Neural cell (in vitro differentiated cells): ENCODE data around the gene CAGE1. TPM values are rescaled to one million over a fixed set of nuclear protein-coding genes. Genes with fewer than 3 reads are reported as not detected.
"Not testable (repeated sequence)": the region's sequence is repeated elsewhere in the genome, so short reads cannot be mapped to it uniquely, and the experiment has no call there.

Source experiments
- H2AFZ ChIP-seq: fragments of 200-600, 300-800 bp; sonication (generic), shearing (Covaris generic); 2 replicates; pipeline ENCODE4 v1.6.0; 2014; ENCODE audit warnings: low read depth, mild to moderate bottlenecking, antibody characterized with exemption, low read length, moderate library complexity
- H3F3A ChIP-seq: fragments of 200-600 bp; shearing (Covaris generic); 2 replicates; pipeline ENCODE4 v1.6.1; 2016; ENCODE audit warnings: mild to moderate bottlenecking, moderate library complexity, mixed read lengths, antibody characterized with exemption, low read length; ENCODE audit not compliant: insufficient read depth, poor library complexity, severe bottlenecking
- H3K27ac ChIP-seq: fragments of 200-600, 300-800 bp; sonication (generic), shearing (Covaris generic); 2 replicates; pipeline ENCODE4 v1.5.1; 2014; ENCODE audit warnings: mild to moderate bottlenecking, low read length, moderate library complexity
- H3K27me3 ChIP-seq: fragments of 300-800, 200-600 bp; sonication (generic), shearing (Covaris generic); 2 replicates; pipeline ENCODE4 v1.6.0; 2014; ENCODE audit warnings: mild to moderate bottlenecking, low read depth, low read length, moderate library complexity; ENCODE audit not compliant: insufficient read depth
- H3K36me3 ChIP-seq: fragments of 300-800, 200-600 bp; sonication (generic), shearing (Covaris generic); 2 replicates; pipeline ENCODE4 v1.5.1; 2014; ENCODE audit warnings: mild to moderate bottlenecking, antibody characterized with exemption, low read length, moderate library complexity; ENCODE audit not compliant: insufficient read depth
- H3K4me2 ChIP-seq: fragments of 300-800, 200-600 bp; sonication (generic), shearing (Covaris generic); 2 replicates; pipeline ENCODE4 v1.6.0; 2014; ENCODE audit warnings: mild to moderate bottlenecking, low read length
- H3K4me3 ChIP-seq: fragments of 300-800, 200-600 bp; sonication (generic), shearing (Covaris generic); 2 replicates; pipeline ENCODE4 v1.5.1; 2014; ENCODE audit warnings: mild to moderate bottlenecking, low read length, moderate library complexity
- H3K79me2 ChIP-seq: fragments of 200-600 bp; shearing (Covaris generic); replicated peaks from 2 replicates; pipeline ENCODE4 v1.6.0; 2014; ENCODE audit warnings: mild to moderate bottlenecking, low read length, moderate library complexity; ENCODE audit not compliant: insufficient read depth
- H3K9ac ChIP-seq: fragments of 300-800, 200-600 bp; sonication (generic), shearing (Covaris generic); 2 replicates; pipeline ENCODE4 v1.6.1; 2016; ENCODE audit warnings: mild to moderate bottlenecking, low read length, mixed read lengths
- H3K9me2 ChIP-seq: fragments of 200-600 bp; shearing (Covaris generic); 2 replicates; pipeline ENCODE4 v1.6.1; 2016; ENCODE audit warnings: mild to moderate bottlenecking, low read length, mixed read lengths; ENCODE audit not compliant: insufficient read depth
- H3K9me3 ChIP-seq: fragments of 200-600, 300-800 bp; sonication (generic), shearing (Covaris generic); 2 replicates; pipeline ENCODE4 v1.6.1; 2016; ENCODE audit warnings: mild to moderate bottlenecking, mixed run types, low read length, moderate library complexity, mixed read lengths
- H4K20me1 ChIP-seq: fragments of 200-600 bp; shearing (Covaris generic); 2 replicates; pipeline ENCODE4 v1.6.1; 2016; ENCODE audit warnings: mild to moderate bottlenecking, mixed run types; ENCODE audit not compliant: insufficient read depth
- EP300 ChIP-seq: fragments of 450-650 bp; conservative IDR thresholded peaks from 2 replicates; pipeline ENCODE4 v1.6.1; 2014; ENCODE audit warnings: antibody characterized with exemption, mild to moderate bottlenecking, moderate library complexity; ENCODE audit not compliant: poor library complexity, severe bottlenecking
- MXI1 ChIP-seq: fragments of 450-650 bp; conservative IDR thresholded peaks from 2 replicates; pipeline ENCODE4 v1.6.1; 2014; ENCODE audit warnings: antibody characterized with exemption, mild to moderate bottlenecking; ENCODE audit not compliant: poor library complexity, severe bottlenecking
- RAD21 ChIP-seq: fragments of 450-650 bp; conservative IDR thresholded peaks from 2 replicates; pipeline ENCODE4 v1.6.1; 2014; ENCODE audit warnings: antibody characterized with exemption, mild to moderate bottlenecking, moderate library complexity
- polyA plus RNA-seq: library from polyadenylated mRNA; depleted of rRNA; stranded (reverse); fragments of >200 nt; gene quantifications from 2 replicates; pipeline ENCODE4 v1.2.3, GENCODE V29; 2014
- TF ChIP-seq, protein P1 (sequence below): IDR thresholded peaks from 2 replicates; pipeline ENCODE4 v1.6.1; 2012; ENCODE audit warnings: borderline replicate concordance

Gene CAGE1
- polyA plus RNA-seq, 1 donor from 2014 or later: not detected

DNA sequence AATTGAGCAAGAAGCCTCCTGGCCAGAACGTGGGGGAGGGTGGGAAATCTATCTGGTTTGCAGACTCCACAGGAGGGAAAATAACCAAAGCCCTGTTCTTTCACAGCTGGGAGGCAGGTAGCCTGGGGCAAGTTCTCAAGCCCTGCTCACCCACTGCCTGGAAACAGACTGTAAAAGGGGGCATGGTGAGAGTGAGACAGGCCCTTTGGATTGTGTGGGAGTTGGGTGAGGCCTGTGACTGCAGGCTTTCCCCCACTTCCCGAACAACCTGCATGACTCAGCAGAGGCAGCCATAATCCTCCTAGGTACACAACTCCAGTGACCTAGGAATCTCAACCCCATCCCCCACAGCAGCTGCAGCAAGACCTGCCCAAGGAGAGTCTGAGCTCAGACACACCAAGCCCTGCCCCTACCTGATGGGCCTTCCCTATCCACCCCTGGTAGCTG is 42.0 kb downstream of the CAGE1 start:
- not testable (repeated sequence) for H3K27me3 ChIP-seq, H3K9ac ChIP-seq, H3K4me3 ChIP-seq, H3K27ac ChIP-seq, H3K36me3 ChIP-seq, H3K79me2 ChIP-seq, H3K4me2 ChIP-seq, H3K9me2 ChIP-seq, H2AFZ ChIP-seq, H4K20me1 ChIP-seq, H3K9me3 ChIP-seq, H3F3A ChIP-seq

DNA sequence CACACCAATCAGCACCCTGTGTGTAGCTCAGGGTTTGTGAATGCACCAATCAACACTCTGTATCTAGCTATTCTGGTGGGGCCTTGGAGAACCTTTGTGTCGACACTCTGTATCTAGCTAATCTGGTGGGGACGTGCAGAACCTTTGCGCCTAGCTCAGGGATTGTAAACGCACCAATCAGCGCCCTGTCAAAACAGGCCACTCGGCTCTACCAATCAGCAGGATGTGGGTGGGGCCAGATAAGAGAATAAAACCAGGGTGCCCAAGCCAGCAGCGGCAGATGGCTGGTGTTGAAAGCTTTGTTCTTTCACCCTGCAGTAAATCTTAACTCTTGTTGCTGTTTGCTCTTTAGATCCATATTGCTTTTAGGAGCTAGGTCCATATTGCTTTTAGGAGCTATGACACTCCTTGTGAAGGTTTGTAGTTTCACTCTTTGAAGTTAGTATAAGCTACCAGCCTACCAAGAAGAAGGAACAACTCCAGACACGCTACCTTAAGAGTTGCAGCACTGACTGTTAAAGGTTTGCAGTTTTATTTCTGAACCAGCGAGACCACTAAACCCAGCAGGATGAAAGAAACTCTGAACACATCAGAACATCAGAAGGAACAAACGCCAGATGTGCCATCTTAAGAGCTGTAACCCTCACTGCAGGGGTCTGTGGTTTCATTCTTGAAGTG is 44.6 kb downstream of the CAGE1 start:
- H3K27ac ChIP-seq, H3F3A ChIP-seq, H4K20me1 ChIP-seq, H3K27me3 ChIP-seq, H3K79me2 ChIP-seq, H3K36me3 ChIP-seq, H3K4me2 ChIP-seq, H2AFZ ChIP-seq, H3K9me2 ChIP-seq, H3K4me3 ChIP-seq, H3K9me3 ChIP-seq, H3K9ac ChIP-seq: not testable (repeated sequence)

DNA sequence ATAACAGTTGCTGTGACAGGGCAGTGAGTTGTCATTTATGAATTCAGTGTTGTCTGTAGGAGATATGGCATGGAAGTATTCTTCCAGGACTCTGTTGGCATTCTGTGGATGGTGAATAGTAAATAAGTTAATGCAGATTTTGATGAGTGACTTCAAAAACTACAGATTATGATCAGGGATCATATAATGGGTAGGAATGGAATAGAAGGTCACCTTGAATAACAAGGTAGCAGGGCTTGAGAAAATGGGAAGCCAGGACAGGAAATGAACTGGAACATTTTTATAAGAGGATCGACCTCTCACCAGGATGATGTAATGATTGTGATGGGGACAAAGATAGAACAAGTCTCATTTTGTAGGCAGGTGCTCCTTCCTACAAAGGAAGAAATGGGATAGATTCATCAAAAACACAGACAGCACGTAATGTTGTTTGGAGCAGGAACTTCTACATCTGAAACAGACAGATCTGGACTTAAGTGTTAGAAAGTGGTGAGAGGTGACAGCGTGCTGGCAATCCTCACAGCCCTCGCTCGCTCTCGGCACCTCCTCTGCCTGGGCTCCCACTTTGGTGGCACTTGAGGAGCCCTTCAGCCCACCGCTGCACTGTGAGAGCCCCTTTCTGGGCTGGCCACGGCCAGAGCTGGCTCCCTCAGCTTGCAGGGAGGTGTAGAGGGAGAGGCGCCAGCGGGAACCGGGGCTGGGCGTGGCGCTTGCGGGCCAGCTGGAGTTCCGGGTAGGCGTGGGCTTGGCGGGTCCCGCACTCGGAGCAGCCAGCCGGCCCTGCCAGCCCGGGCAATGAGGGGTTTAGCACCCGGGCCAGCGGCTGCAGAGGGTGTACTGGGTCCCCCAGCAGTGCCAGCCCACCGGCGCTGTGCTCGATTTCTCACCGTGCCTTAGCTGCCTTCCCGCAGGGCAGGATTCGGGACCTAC is 45.7 kb downstream of the CAGE1 start:
- H3K36me3 ChIP-seq: no peaks in the 10 kb centered on the region
- H3K4me2 ChIP-seq: no peak overlapping the region
- H3K4me3 ChIP-seq: no peak overlapping the region
- H3K27me3 ChIP-seq: no peaks in the 10 kb centered on the region
- H3K79me2 ChIP-seq: no peaks in the 10 kb centered on the region
- H3K27ac ChIP-seq: no peak overlapping the region
- no peaks in the 10 kb centered on the region for H3F3A ChIP-seq
- no peak overlapping the region for H3K9ac ChIP-seq
- H3K9me2 ChIP-seq: no peaks in the 10 kb centered on the region
- no peak overlapping the region for H2AFZ ChIP-seq
- H3K9me3 ChIP-seq: no peaks in the 10 kb centered on the region
- TF ChIP-seq EP300: no peak
- TF ChIP-seq MXI1: no peak
- TF ChIP-seq RAD21: no peak
- TF ChIP-seq, protein P1, sequence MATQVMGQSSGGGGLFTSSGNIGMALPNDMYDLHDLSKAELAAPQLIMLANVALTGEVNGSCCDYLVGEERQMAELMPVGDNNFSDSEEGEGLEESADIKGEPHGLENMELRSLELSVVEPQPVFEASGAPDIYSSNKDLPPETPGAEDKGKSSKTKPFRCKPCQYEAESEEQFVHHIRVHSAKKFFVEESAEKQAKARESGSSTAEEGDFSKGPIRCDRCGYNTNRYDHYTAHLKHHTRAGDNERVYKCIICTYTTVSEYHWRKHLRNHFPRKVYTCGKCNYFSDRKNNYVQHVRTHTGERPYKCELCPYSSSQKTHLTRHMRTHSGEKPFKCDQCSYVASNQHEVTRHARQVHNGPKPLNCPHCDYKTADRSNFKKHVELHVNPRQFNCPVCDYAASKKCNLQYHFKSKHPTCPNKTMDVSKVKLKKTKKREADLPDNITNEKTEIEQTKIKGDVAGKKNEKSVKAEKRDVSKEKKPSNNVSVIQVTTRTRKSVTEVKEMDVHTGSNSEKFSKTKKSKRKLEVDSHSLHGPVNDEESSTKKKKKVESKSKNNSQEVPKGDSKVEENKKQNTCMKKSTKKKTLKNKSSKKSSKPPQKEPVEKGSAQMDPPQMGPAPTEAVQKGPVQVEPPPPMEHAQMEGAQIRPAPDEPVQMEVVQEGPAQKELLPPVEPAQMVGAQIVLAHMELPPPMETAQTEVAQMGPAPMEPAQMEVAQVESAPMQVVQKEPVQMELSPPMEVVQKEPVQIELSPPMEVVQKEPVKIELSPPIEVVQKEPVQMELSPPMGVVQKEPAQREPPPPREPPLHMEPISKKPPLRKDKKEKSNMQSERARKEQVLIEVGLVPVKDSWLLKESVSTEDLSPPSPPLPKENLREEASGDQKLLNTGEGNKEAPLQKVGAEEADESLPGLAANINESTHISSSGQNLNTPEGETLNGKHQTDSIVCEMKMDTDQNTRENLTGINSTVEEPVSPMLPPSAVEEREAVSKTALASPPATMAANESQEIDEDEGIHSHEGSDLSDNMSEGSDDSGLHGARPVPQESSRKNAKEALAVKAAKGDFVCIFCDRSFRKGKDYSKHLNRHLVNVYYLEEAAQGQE: no peak
- no peaks in the 10 kb centered on the region for H4K20me1 ChIP-seq
